ENCODE measurements around the gene CSNK1E.

CSNK1E gene

DNA sequence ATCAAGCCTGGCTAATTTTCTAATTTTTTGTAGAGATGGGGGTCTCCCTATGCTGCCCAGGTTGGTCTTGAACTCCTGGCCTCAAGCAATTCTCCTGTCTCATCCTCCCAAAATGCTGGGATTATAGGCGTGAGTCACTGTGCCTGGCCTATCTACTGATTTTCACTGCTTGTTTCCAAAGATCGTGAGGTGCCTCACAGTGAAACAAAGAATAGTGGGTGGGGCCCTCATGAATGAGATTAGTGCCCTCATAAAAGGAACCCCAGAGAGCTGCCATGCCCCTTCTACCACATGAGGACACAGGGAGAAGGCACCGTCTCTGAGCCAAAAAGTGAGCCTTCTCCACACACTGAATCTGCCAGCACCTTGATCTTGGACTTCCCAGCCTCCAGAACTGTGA lies 67.9 kb downstream of the CSNK1E start:
- DNase-seq (ENCODE audit: low read depth): no peak

- no peak for DNase-seq (ENCODE audit: low read depth)
Observed at GRCh38 chr22:38248280-38248679, 69.0 kb downstream of the CSNK1E start.

- no peak for DNase-seq (ENCODE audit: low read depth)
Observed at GRCh38 chr22:38247713-38248112, 69.5 kb downstream of the CSNK1E start.

GRCh38 chr22:38246692-38247091 lies 70.5 kb downstream of the CSNK1E start:
- DNase-seq (ENCODE audit: low read depth): no peak

- DNase-seq (ENCODE audit: low read depth): no peak
Observed at GRCh38 chr22:38246046-38246658, 71.1 kb downstream of the CSNK1E start.

- no peak for DNase-seq (ENCODE audit: low read depth)
Observed at GRCh38 chr22:38244106-38244505, 73.1 kb downstream of the CSNK1E start.

DNA sequence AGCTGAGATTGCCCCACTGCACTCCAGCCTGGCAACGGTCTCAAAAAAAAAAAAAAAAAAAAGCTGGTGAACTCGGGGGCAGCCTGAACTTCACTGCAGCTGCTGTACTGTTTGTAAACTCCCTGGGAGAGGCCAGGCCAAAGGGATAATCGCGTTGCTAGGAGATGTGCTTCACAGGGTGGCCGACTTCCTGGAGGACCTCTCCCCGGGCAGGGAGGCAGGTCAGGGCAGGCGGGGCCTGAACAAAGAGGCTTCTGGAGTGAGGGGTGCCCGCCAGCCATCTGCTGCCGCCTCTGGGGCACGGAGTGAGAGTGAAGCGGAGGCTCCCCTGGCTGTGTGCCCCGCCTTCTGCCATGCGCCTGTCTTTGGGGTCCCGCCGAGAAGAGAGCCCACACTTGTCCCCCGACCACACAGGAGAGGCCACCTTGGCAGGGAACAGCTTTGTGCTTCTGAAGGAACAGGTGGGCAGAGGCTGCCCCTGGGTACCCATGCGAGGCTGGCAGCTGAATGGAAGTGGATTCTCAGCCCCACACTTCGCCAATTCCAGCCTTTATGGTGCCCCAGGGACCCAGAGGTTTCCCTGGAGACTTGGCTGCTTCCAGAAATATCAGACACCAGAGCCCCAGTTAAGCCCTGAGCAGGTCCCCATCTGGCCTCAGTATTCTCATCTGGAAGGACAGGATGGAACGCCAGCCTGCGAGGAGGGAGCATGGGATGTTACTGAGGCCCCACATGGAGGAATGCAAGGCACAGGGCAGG lies 74.0 kb downstream of the CSNK1E start:
- no peak for DNase-seq (ENCODE audit: low read depth)

GRCh38 chr22:38240734-38241252 lies 76.4 kb downstream of the CSNK1E start:
- peak; percentile 63 for DNase-seq (ENCODE audit: low read depth)
